ENCODE data around the gene ARG2. TPM values are rescaled to one million over a fixed set of nuclear protein-coding genes. Genes with fewer than 3 reads are reported as not detected.

ARG2 gene
- total and polyA plus RNA-seq, 9 of the 15 experiments (the other 6 are each of a cell fraction or from before 2014, with no cell fraction given): 6.2 to 75.0 (median 17.8) TPM

GRCh38 chr14:67619446-67620216 lies at the start of gene ARG2 (continued):
- TF ChIP-seq CHAMP1 (IDR thresholded peaks at IDR 0.05) (no peak), ZBTB33 (CRISPR knock-in tag; IDR thresholded peaks at IDR 0.05) (no peak), ZNF174 (CRISPR knock-in tag; IDR thresholded peaks at IDR 0.05) (no peak), KDM5B (IDR thresholded peaks at IDR 0.05; ENCODE audit: insufficient replicate concordance, low read depth, low read length) (peak; percentile 77), ZNF586 (CRISPR knock-in tag; conservative IDR thresholded peaks at IDR 0.05) (no peak), TAF15 (IDR thresholded peaks at IDR 0.05; ENCODE audit: low read depth, low read length) (no peak), ZSCAN29 (IDR thresholded peaks at IDR 0.05) (no peak), E2F4 (CRISPR knock-in tag; IDR thresholded peaks at IDR 0.05; ENCODE audit: low read depth) (no peak; the same call in 1 of the 2 replicates), RFX1 (IDR thresholded peaks at IDR 0.05) (no peak), PML (IDR thresholded peaks at IDR 0.05; ENCODE audit: low read length) (no peak), BDP1 (IDR thresholded peaks at IDR 0.05; ENCODE audit: insufficient read depth, insufficient read length) (no peak), HLTF (IDR thresholded peaks at IDR 0.05) (no peak), USF1 (CRISPR knock-in tag; IDR thresholded peaks at IDR 0.05) (no peak), ZNF512 (tag; IDR thresholded peaks at IDR 0.05) (no peak), KDM4B (IDR thresholded peaks at IDR 0.05; ENCODE audit: borderline replicate concordance in 2 of 2, low read depth in 1 of 2) (no peak), SAP30 (IDR thresholded peaks at IDR 0.05; ENCODE audit: borderline replicate concordance, insufficient read depth, low read depth, low read length, poor library complexity, severe bottlenecking) (no peak), SIN3A (IDR thresholded peaks at IDR 0.05; ENCODE audit: borderline replicate concordance in 2 of 2, control insufficient read depth in 1 of 2, low read depth in 2 of 2, low read length in 2 of 2) (peak in 1 of 2 experiments; percentile 35; a peak in 1 of 4 replicates)
